GM19328 (cell line): Measurements from ENCODE around the gene PCDHGA6.
"Not testable (repeated sequence)": the region's sequence is repeated elsewhere in the genome, so short reads cannot be mapped to it uniquely, and the experiment has no call there.

ENCODE experiments used
- ATAC-seq: cut with Tn5 transposase; IDR thresholded peaks from one replicate; pipeline ENCODE4 v1.9.1; 2021; ENCODE audit warnings: mild to moderate bottlenecking, moderate library complexity; ENCODE audit not compliant: unreplicated experiment

Gene PCDHGA6

DNA sequence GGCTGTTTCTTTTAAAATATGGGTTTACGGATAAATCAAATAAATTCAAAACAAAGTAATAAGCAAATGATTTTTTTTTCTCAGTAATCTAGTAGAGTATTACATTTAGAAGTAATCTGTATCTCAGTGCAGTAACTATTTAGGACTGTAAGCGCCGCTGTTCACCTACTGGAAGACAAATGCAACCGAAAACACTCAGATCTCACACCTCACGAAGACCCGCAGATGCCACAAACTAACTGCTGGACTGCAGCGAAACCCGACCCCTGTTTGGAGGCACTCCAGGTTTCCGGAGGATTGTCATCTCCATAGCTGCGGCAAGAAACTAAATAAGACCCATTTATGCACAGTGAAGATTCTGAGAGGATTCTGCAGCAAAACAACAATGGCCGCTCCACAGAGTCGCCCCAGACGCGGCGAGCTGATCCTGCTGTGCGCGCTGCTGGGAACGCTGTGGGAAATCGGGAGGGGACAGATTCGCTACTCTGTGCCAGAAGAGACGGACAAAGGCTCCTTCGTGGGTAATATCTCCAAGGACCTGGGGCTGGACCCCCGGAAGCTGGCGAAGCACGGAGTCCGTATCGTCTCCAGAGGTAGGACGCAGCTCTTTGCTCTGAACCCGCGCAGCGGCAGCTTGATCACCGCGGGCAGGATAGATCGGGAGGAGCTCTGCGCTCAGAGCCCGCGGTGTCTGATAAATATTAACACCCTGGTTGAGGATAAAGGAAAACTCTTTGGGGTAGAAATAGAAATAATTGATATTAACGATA lies 18.9 kb downstream of the PCDHGA6 start, which contains the start of gene PCDHGA8:
PCDHGA8 (plus strand) TSS at position 205 of the 770 bp plus-strand sequence; CDS start at position 386, 181 bp downstream.
- ATAC-seq, result no peak

DNA sequence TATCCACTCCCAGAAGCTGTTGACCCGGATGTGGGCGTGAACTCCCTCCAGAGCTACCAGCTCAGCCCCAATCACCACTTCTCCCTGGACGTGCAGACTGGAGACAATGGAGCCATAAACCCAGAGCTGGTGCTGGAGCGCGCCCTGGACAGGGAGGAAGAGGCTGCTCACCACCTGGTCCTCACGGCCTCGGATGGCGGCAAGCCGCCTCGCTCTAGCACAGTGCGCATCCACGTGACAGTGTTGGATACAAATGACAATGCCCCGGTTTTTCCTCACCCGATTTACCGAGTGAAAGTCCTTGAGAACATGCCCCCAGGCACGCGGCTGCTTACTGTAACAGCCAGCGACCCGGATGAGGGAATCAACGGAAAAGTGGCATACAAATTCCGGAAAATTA lies 19.6 kb downstream of the PCDHGA6 start:
- ATAC-seq, result no peak

DNA sequence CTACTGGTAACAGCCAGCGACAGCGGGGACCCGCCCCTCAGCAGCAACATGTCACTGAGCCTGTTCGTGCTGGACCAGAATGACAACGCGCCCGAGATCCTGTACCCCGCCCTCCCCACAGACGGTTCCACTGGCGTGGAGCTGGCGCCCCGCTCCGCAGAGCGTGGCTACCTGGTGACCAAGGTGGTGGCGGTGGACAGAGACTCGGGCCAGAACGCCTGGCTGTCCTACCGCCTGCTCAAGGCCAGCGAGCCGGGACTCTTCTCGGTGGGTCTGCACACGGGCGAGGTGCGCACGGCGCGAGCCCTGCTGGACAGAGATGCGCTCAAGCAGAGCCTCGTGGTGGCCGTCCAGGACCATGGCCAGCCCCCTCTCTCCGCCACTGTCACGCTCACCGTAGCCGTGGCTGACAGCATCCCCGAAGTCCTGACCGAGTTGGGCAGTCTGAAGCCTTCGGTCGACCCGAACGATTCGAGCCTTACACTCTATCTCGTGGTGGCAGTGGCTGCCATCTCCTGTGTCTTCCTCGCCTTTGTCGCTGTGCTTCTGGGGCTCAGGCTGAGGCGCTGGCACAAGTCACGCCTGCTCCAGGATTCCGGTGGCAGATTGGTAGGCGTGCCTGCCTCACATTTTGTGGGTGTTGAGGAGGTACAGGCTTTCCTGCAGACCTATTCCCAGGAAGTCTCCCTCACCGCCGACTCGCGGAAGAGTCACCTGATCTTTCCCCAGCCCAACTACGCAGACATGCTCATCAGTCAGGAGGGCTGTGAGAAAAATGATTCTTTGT lies 20.9 kb downstream of the PCDHGA6 start:
- ATAC-seq, result not testable (repeated sequence)

DNA sequence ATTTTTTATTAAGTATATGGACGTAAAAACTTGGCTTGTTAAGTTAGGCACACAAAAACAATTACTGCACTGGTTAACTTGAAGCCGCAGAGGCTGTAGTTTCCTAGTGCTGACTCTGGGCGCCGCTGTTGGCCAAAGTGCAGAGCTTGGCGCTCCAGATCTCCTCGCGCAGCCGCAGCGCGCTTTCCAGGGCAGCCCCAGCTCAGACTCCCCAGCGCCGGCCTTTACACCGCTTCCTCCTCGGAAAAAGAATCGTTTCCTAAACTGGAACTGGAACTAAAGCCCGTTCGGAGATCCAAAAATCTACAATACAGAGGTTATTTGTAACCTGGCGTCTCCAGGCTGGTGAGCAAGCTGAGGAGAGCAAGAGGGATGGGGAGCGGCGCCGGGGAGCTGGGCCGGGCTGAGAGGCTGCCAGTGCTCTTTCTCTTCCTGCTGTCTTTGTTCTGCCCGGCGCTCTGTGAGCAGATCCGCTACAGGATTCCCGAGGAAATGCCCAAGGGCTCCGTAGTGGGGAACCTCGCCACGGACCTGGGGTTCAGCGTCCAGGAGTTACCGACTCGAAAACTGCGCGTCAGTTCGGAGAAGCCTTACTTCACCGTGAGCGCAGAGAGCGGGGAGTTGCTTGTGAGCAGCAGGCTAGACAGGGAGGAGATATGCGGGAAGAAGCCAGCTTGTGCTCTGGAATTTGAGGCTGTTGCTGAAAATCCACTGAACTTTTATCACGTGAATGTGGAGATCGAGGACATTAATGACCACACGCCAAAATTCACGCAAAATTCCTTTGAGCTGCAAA lies 24.3 kb downstream of the PCDHGA6 start, which contains the start of gene PCDHGB5:
PCDHGB5 (plus strand) TSS at position 192 of the 796 bp plus-strand sequence; CDS start at position 373, 181 bp downstream.
- ATAC-seq, result peak; percentile 93

DNA sequence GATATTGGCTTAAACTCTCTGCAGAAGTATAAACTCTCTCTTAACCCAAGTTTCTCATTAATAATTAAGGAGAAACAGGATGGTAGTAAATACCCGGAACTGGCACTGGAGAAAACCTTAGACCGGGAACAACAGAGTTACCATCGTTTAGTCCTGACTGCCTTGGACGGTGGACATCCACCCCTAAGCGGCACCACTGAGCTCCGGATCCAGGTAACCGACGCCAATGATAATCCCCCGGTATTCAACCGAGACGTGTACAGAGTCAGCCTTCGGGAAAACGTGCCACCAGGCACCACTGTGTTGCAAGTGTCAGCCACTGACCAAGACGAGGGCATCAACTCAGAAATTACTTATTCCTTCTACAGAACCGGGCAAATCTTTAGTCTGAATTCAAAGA lies 24.9 kb downstream of the PCDHGA6 start:
- no peak for ATAC-seq

- ATAC-seq, result no peak
Observed at GRCh38 chr5:141399555-141400258, 26.0 kb downstream of the PCDHGA6 start.

DNA sequence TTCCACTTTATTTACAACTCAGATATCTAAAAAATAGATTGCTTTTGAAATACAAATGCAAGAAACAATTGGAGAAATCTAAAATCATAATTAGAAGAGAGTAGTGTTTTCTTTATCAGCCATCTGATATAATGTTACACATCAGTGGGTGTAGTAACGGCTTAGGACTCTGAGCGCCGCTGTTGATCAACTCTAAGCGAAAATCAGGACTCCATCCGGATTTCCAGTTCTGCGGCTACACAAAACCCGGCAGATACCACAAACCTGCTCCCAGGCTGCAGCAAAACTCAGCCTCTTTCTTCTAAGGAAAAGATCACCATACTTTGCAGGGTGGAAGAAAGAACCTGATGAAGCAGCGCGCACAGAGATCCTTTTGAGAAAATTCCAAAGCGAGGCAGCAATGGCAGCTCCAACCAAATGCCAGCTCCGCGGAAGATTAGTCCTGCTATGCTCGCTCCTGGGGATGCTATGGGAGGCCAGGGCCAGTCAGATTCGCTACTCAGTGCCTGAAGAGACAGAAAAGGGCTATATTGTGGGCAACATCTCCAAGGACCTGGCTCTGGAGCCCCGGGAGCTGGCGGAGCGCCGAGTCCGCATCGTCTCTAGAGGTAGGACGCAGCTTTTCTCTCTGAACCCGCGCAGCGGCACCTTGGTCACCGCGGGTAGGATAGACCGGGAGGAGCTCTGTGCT lies 29.0 kb downstream of the PCDHGA6 start, which contains the start of gene PCDHGA9:
PCDHGA9 (plus strand) TSS at position 226 of the 691 bp plus-strand sequence; CDS start at position 401, 175 bp downstream.
- no peak for ATAC-seq

- no peak for ATAC-seq
Observed at GRCh38 chr5:141403387-141403786, 29.7 kb downstream of the PCDHGA6 start.

GRCh38 chr5:141407790-141408505 lies 34.3 kb downstream of the PCDHGA6 start, which contains the start of gene PCDHGB6:
PCDHGB6 (plus strand) TSS chr5:141408021; CDS start chr5:141408203, 182 bp downstream.
- ATAC-seq, result peak; percentile 76

GRCh38 chr5:141409598-141410306 lies 36.1 kb downstream of the PCDHGA6 start:
- ATAC-seq, result no peak

DNA sequence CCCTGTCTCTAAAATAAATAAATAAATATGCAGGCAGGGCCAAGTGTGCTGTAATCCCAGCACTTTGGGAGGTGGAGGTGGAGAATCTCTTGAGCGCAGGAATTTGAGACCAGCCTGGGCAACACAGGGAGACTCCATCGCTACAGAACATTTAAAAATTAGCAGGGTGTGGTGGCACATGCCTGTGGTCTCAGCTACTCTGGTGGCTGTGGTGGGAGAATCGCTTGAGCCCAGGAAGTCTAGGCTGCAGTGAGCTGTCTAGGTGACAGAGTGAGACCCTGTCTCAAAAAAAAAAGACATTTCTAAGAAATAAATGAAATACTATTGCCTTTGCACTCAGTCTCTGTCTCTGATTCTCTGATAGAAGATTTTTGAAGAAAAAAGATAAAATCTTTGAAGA lies 37.9 kb downstream of the PCDHGA6 start:
- ATAC-seq, result no peak

DNA sequence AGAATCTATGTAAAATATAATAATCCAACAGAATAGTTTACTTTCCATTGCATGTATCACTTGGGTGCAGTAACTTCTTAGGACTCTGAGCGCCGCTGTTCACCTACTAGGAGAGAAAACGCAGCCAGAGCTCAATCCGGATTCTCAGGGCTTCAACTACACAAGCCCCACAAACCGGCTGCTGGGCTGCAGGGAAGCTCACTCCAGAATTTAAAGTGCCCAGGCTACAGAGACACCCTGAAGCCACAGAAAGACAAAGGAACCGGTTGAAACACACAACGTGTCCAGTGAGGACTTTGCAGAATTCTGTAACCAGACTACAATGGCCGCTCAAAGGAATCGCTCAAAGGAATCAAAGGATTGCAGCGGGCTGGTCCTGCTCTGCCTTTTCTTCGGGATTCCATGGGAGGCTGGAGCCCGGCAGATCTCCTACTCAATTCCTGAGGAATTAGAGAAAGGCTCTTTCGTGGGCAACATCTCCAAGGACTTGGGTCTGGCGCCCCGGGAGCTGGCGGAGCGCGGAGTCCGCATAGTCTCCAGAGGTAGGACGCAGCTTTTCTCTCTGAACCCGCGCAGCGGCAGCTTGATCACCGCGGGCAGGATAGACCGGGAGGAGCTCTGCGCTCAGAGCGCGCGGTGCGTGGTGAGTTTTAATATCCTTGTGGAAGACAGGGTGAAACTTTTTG lies 39.3 kb downstream of the PCDHGA6 start, which contains the start of gene PCDHGA10:
PCDHGA10 (plus strand) TSS at position 134 of the 686 bp plus-strand sequence; CDS start at position 323, 189 bp downstream.
- ATAC-seq, result no peak

GRCh38 chr5:141413540-141414069 lies 39.9 kb downstream of the PCDHGA6 start:
- ATAC-seq, result no peak

DNA sequence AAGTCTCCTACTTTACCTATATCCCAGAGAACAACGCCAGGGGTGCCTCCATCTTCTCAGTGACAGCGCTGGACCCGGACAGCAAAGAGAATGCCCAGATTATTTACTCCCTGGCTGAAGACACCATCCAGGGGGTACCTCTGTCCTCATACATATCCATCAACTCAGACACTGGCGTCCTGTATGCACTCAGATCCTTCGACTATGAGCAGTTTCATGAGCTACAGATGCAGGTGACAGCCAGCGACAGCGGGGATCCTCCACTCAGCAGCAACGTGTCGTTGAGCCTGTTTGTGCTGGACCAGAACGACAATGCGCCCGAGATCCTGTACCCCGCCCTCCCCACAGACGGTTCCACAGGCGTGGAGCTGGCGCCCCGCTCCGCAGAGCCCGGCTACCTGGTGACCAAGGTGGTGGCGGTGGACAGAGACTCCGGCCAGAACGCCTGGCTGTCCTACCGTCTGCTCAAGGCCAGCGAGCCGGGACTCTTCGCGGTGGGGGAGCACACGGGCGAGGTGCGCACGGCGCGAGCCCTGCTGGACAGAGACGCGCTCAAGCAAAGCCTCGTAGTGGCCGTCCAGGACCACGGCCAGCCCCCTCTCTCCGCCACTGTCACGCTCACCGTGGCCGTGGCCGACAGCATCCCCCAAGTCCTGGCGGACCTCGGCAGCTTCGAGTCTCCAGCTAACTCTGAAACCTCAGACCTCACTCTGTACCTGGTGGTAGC lies 41.0 kb downstream of the PCDHGA6 start:
- not testable (repeated sequence) for ATAC-seq

GRCh38 chr5:141415275-141415618 lies 41.6 kb downstream of the PCDHGA6 start:
- not testable (repeated sequence) for ATAC-seq

- peak; percentile 61 for ATAC-seq
Observed at GRCh38 chr5:141417494-141418172, 43.9 kb downstream of the PCDHGA6 start, which contains the start of gene PCDHGB7. PCDHGB7 (plus strand) TSS chr5:141417677; CDS start chr5:141417860, 183 bp downstream.
